Measurements from ENCODE around the gene DNMT1. TPM values are rescaled to one million over a fixed set of nuclear protein-coding genes. Genes with fewer than 3 reads are reported as not detected.

The DNMT1 gene
- polyA plus RNA-seq, 1 donor from 2014 or later, result 58.4 TPM

DNA sequence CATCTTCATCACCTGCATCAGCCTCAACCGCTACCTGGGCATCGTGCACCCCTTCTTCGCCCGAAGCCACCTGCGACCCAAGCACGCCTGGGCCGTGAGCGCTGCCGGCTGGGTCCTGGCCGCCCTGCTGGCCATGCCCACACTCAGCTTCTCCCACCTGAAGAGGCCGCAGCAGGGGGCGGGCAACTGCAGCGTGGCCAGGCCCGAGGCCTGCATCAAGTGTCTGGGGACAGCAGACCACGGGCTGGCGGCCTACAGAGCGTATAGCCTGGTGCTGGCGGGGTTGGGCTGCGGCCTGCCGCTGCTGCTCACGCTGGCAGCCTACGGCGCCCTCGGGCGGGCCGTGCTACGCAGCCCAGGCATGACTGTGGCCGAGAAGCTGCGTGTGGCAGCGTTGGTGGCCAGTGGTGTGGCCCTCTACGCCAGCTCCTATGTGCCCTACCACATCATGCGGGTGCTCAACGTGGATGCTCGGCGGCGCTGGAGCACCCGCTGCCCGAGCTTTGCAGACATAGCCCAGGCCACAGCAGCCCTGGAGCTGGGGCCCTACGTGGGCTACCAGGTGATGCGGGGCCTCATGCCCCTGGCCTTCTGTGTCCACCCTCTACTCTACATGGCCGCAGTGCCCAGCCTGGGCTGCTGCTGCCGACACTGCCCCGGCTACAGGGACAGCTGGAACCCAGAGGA, 80.6 kb downstream of the DNMT1 start:
- no peaks in the 10 kb centered on the region for H4K20me1 ChIP-seq (ENCODE audit: insufficient read depth)
- no peak overlapping the region for H3K4me2 ChIP-seq (ENCODE audit: low read length)
- no peaks in the 10 kb centered on the region for H3K27me3 ChIP-seq (ENCODE audit: insufficient read depth, low read depth, low read length)
- H3K36me3 ChIP-seq (ENCODE audit: insufficient read depth, low read length), result peaks cover 8% of the 10 kb centered on the region
- no peaks in the 10 kb centered on the region for H3K9me2 ChIP-seq (ENCODE audit: insufficient read depth, low read length)
- peaks cover 4% of the 10 kb centered on the region for H3K79me2 ChIP-seq (replicated peaks; ENCODE audit: insufficient read depth, low read length)
- H3K27ac ChIP-seq (ENCODE audit: low read length), result no peak overlapping the region
- H2AFZ ChIP-seq (ENCODE audit: low read depth, low read length), result no peak overlapping the region
- no peaks in the 10 kb centered on the region for H3F3A ChIP-seq (ENCODE audit: insufficient read depth, low read length, poor library complexity, severe bottlenecking)
- no peaks in the 10 kb centered on the region for H3K9me3 ChIP-seq (ENCODE audit: low read length)
- H3K9ac ChIP-seq (ENCODE audit: low read length), result no peak overlapping the region
- H3K4me3 ChIP-seq (ENCODE audit: low read length), result no peak overlapping the region
- TF ChIP-seq EP300 (conservative IDR thresholded peaks at IDR 0.05; ENCODE audit: poor library complexity, severe bottlenecking) (no peak), POLR2AphosphoS5 (IDR thresholded peaks at IDR 0.05) (peak; percentile 4)

DNA sequence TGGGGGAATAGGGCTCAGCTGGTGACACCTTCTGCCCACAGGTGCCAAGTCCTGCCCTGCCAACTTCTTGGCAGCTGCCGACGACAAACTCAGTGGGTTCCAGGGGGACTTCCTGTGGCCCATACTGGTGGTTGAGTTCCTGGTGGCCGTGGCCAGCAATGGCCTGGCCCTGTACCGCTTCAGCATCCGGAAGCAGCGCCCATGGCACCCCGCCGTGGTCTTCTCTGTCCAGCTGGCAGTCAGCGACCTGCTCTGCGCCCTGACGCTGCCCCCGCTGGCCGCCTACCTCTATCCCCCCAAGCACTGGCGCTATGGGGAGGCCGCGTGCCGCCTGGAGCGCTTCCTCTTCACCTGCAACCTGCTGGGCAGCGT, 81.2 kb downstream of the DNMT1 start:
- Histone ChIP-seq H2AFZ (ENCODE audit: low read depth, low read length) (no peak overlapping the region), H3K4me2 (ENCODE audit: low read length) (no peak overlapping the region), H3K27ac (ENCODE audit: low read length) (no peak overlapping the region), H3K27me3 (ENCODE audit: insufficient read depth, low read depth, low read length) (no peaks in the 10 kb centered on the region), H3K36me3 (ENCODE audit: insufficient read depth, low read length) (peaks cover 8% of the 10 kb centered on the region), H3K79me2 (replicated peaks; ENCODE audit: insufficient read depth, low read length) (no peaks in the 10 kb centered on the region), H3K9me2 (ENCODE audit: insufficient read depth, low read length) (no peaks in the 10 kb centered on the region), H3K4me3 (ENCODE audit: low read length) (no peak overlapping the region), H3K9me3 (ENCODE audit: low read length) (no peaks in the 10 kb centered on the region), H4K20me1 (ENCODE audit: insufficient read depth) (no peaks in the 10 kb centered on the region), H3F3A (ENCODE audit: insufficient read depth, low read length, poor library complexity, severe bottlenecking) (no peaks in the 10 kb centered on the region), H3K9ac (ENCODE audit: low read length) (no peak overlapping the region)
- peak; percentile 6 for TF ChIP-seq POLR2AphosphoS5 (IDR thresholded peaks at IDR 0.05)
- TF ChIP-seq EZH2 (IDR thresholded peaks at IDR 0.05; ENCODE audit: borderline replicate concordance, insufficient read depth, low read length, poor library complexity, severe bottlenecking), result no peak

DNA sequence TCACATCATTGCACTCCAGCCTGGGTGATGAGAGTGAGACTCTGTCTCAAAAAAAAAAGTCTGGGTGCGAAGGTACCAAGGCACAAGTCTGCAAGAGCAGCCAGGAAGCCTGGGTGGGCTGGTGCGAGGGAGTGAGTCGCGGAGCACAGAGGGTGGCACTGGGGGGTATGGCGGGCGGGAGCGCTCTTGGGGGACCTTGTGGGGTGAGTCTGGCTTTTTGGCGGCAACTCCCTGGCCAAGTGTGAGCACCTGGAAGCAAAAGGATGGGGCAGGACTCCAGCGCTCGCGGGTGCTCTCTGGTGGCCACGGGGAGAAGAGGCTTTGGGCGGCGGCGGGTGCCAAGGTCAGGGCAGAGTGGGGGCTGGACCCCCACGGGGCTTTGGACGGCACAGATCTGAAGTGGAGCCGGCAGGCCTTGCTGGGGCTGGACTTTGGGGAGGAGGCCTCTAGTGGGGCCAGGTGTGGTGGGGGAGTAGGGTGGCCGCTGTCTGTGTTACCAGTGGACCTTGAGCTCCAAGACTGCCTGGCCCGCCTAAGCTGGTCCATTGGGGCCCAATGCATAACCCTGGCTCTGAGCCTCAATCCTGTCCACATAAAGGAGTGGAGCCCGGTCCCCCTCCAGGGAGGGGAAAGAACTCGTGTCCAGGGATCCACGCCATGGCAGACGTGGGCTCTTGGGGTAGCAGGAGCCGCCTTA, 81.7 kb downstream of the DNMT1 start:
- H3K4me2 ChIP-seq (ENCODE audit: low read length), result no peak overlapping the region
- no peak overlapping the region for H2AFZ ChIP-seq (ENCODE audit: low read depth, low read length)
- H3K9ac ChIP-seq (ENCODE audit: low read length), result no peak overlapping the region

More for the DNA sequence above, 81.7 kb downstream of the DNMT1 start:
- Histone ChIP-seq H3K9me2 (ENCODE audit: insufficient read depth, low read length) (no peaks in the 10 kb centered on the region), H3K9me3 (ENCODE audit: low read length) (no peaks in the 10 kb centered on the region), H3K36me3 (ENCODE audit: insufficient read depth, low read length) (peaks cover 8% of the 10 kb centered on the region), H3K27ac (ENCODE audit: low read length) (no peak overlapping the region), H4K20me1 (ENCODE audit: insufficient read depth) (no peaks in the 10 kb centered on the region), H3K79me2 (replicated peaks; ENCODE audit: insufficient read depth, low read length) (no peaks in the 10 kb centered on the region), H3F3A (ENCODE audit: insufficient read depth, low read length, poor library complexity, severe bottlenecking) (no peaks in the 10 kb centered on the region), H3K4me3 (ENCODE audit: low read length) (no peak overlapping the region), H3K27me3 (ENCODE audit: insufficient read depth, low read depth, low read length) (no peaks in the 10 kb centered on the region)
- TF ChIP-seq SMC3 (conservative IDR thresholded peaks at IDR 0.05; ENCODE audit: poor library complexity), result peak; percentile 50
- TF ChIP-seq, protein P1, sequence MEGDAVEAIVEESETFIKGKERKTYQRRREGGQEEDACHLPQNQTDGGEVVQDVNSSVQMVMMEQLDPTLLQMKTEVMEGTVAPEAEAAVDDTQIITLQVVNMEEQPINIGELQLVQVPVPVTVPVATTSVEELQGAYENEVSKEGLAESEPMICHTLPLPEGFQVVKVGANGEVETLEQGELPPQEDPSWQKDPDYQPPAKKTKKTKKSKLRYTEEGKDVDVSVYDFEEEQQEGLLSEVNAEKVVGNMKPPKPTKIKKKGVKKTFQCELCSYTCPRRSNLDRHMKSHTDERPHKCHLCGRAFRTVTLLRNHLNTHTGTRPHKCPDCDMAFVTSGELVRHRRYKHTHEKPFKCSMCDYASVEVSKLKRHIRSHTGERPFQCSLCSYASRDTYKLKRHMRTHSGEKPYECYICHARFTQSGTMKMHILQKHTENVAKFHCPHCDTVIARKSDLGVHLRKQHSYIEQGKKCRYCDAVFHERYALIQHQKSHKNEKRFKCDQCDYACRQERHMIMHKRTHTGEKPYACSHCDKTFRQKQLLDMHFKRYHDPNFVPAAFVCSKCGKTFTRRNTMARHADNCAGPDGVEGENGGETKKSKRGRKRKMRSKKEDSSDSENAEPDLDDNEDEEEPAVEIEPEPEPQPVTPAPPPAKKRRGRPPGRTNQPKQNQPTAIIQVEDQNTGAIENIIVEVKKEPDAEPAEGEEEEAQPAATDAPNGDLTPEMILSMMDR (IDR thresholded peaks at IDR 0.05; ENCODE audit: poor library complexity, severe bottlenecking), result peak; percentile 50
- peak; percentile 23 for TF ChIP-seq RAD21 (conservative IDR thresholded peaks at IDR 0.05)
- TF ChIP-seq EP300 (conservative IDR thresholded peaks at IDR 0.05; ENCODE audit: poor library complexity, severe bottlenecking), result no peak
- no peak for TF ChIP-seq POLR2AphosphoS5 (IDR thresholded peaks at IDR 0.05)
- TF ChIP-seq TAF1 (IDR thresholded peaks at IDR 0.05; ENCODE audit: low read depth), result no peak
- TF ChIP-seq, protein P2, sequence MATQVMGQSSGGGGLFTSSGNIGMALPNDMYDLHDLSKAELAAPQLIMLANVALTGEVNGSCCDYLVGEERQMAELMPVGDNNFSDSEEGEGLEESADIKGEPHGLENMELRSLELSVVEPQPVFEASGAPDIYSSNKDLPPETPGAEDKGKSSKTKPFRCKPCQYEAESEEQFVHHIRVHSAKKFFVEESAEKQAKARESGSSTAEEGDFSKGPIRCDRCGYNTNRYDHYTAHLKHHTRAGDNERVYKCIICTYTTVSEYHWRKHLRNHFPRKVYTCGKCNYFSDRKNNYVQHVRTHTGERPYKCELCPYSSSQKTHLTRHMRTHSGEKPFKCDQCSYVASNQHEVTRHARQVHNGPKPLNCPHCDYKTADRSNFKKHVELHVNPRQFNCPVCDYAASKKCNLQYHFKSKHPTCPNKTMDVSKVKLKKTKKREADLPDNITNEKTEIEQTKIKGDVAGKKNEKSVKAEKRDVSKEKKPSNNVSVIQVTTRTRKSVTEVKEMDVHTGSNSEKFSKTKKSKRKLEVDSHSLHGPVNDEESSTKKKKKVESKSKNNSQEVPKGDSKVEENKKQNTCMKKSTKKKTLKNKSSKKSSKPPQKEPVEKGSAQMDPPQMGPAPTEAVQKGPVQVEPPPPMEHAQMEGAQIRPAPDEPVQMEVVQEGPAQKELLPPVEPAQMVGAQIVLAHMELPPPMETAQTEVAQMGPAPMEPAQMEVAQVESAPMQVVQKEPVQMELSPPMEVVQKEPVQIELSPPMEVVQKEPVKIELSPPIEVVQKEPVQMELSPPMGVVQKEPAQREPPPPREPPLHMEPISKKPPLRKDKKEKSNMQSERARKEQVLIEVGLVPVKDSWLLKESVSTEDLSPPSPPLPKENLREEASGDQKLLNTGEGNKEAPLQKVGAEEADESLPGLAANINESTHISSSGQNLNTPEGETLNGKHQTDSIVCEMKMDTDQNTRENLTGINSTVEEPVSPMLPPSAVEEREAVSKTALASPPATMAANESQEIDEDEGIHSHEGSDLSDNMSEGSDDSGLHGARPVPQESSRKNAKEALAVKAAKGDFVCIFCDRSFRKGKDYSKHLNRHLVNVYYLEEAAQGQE (IDR thresholded peaks at IDR 0.05; ENCODE audit: borderline replicate concordance), result no peak
